KMS-11 (cell line): ENCODE results near the gene FAN1.

Source experiments
- H2AFZ ChIP-seq: fragments of 200-600 bp; sonication (generic); 2 replicates; pipeline ENCODE4 v1.6.1; 2016; ENCODE audit warnings: antibody characterized with exemption, mixed run types, low read depth
- H3K27ac ChIP-seq: fragments of 200-600 bp; sonication (generic); 2 replicates; pipeline ENCODE4 v1.6.1; 2016; ENCODE audit warnings: mild to moderate bottlenecking, mixed run types
- H3K27me3 ChIP-seq: fragments of 200-600 bp; sonication (generic); 2 replicates; pipeline ENCODE4 v1.6.1; 2017; ENCODE audit warnings: mild to moderate bottlenecking, low read depth, mixed run types, moderate library complexity; ENCODE audit not compliant: insufficient read depth
- H3K36me3 ChIP-seq: fragments of 200-600 bp; sonication (generic); 2 replicates; pipeline ENCODE4 v1.6.1; 2017; ENCODE audit warnings: mild to moderate bottlenecking, mixed run types; ENCODE audit not compliant: insufficient read depth
- H3K4me1 ChIP-seq: fragments of 200-600 bp; sonication (generic); 2 replicates; pipeline ENCODE4 v1.6.1; 2016; ENCODE audit warnings: mild to moderate bottlenecking, low read depth, mixed run types; ENCODE audit not compliant: poor library complexity, severe bottlenecking
- H3K4me2 ChIP-seq: fragments of 200-600 bp; sonication (generic); 2 replicates; pipeline ENCODE4 v1.7.0; 2016; ENCODE audit warnings: mild to moderate bottlenecking, mixed run types
- H3K4me3 ChIP-seq: fragments of 200-600 bp; sonication (generic); IDR thresholded peaks from 2 replicates; pipeline ENCODE4 v1.6.1; 2017; ENCODE audit warnings: low read depth, low read length, mixed read lengths; ENCODE audit not compliant: insufficient read depth
- H3K79me2 ChIP-seq: fragments of 200-600 bp; sonication (generic); 2 replicates; pipeline ENCODE4 v1.6.1; 2016; ENCODE audit warnings: low read depth, mixed run types; ENCODE audit not compliant: insufficient read depth
- H3K9ac ChIP-seq: fragments of 200-600 bp; sonication (generic); 2 replicates; pipeline ENCODE4 v1.6.1; 2016; ENCODE audit warnings: mild to moderate bottlenecking, mixed run types
- H4K20me1 ChIP-seq: fragments of 200-600 bp; sonication (generic); 2 replicates; pipeline ENCODE4 v1.6.1; 2016; ENCODE audit warnings: mild to moderate bottlenecking, mixed run types; ENCODE audit not compliant: insufficient read depth
- CTCF ChIP-seq: fragments of 200-600 bp; sonication (generic); conservative IDR thresholded peaks from 2 replicates; pipeline ENCODE4 v1.6.1; 2017; ENCODE audit warnings: low read depth, mild to moderate bottlenecking, antibody characterized with exemption, low read length, moderate library complexity, mixed read lengths

Gene FAN1

GRCh38 chr15:30901889-30902288, 1.8 kb upstream of the FAN1 start:
- Histone ChIP-seq H3K4me1 (peaks cover 17% of the 10 kb centered on the region), H2AFZ (no peak overlapping the region), H4K20me1 (no peaks in the 10 kb centered on the region), H3K27ac (no peak overlapping the region), H3K79me2 (no peaks in the 10 kb centered on the region), H3K4me2 (no peak overlapping the region), H3K9ac (no peak overlapping the region), H3K27me3 (no peaks in the 10 kb centered on the region), H3K36me3 (0 out of 2 replicates have a peak, but pooled peaks cover 3% of the 10 kb centered on the region), H3K4me3 (no peak overlapping the region)
- no peak for TF ChIP-seq CTCF

GRCh38 chr15:30904812-30905211, 1.1 kb downstream of the FAN1 start:
- no peaks in the 10 kb centered on the region for H4K20me1 ChIP-seq
- no peak overlapping the region for H3K9ac ChIP-seq
- H3K4me1 ChIP-seq: peaks cover 12% of the 10 kb centered on the region
- no peak overlapping the region for H2AFZ ChIP-seq
- H3K4me3 ChIP-seq: no peak overlapping the region
- H3K36me3 ChIP-seq: 0 out of 2 replicates have a peak, but pooled peaks cover 3% of the 10 kb centered on the region
- H3K79me2 ChIP-seq: no peaks in the 10 kb centered on the region
- no peak for TF ChIP-seq CTCF
- H3K27me3 ChIP-seq: no peaks in the 10 kb centered on the region
- H3K27ac ChIP-seq: no peak overlapping the region
- peak overlapping the region; percentile 80 for H3K4me2 ChIP-seq

GRCh38 chr15:30905821-30906220, 2.1 kb downstream of the FAN1 start:
- Histone ChIP-seq H3K4me1 (peaks cover 12% of the 10 kb centered on the region), H4K20me1 (no peaks in the 10 kb centered on the region), H3K27ac (no peak overlapping the region), H3K27me3 (no peaks in the 10 kb centered on the region), H3K4me2 (no peak overlapping the region), H3K36me3 (0 out of 2 replicates have a peak, but pooled peaks cover 3% of the 10 kb centered on the region), H3K4me3 (no peak overlapping the region), H3K9ac (no peak overlapping the region), H2AFZ (no peak overlapping the region), H3K79me2 (no peaks in the 10 kb centered on the region)
- no peak for TF ChIP-seq CTCF

- Histone ChIP-seq H3K79me2 (no peaks in the 10 kb centered on the region), H3K4me3 (no peak overlapping the region), H3K36me3 (0 out of 2 replicates have a peak, but pooled peaks cover 3% of the 10 kb centered on the region), H3K4me2 (no peak overlapping the region), H3K4me1 (peaks cover 12% of the 10 kb centered on the region), H3K27me3 (no peaks in the 10 kb centered on the region), H4K20me1 (no peaks in the 10 kb centered on the region), H2AFZ (no peak overlapping the region), H3K27ac (no peak overlapping the region), H3K9ac (no peak overlapping the region)
- no peak for TF ChIP-seq CTCF
Measured at GRCh38 chr15:30906366-30906765, 2.7 kb downstream of the FAN1 start.
